GM12878 (cell line): Measurements from ENCODE around the gene C9. TPM values are rescaled to one million over a fixed set of nuclear protein-coding genes. Genes with fewer than 3 reads are reported as not detected.

Experiments used
- ATAC-seq: fragments of 200-7000 bp; cut with Tn5 transposase; 3 replicates; pipeline ENCODE4 v1.9.1; 2020; ENCODE audit warnings: mild to moderate bottlenecking, moderate library complexity
- BruUV-seq: library from RNA; stranded (reverse); fragments of 400-500 nt; replicated peaks from 2 replicates; lab custom pipeline; 2021; lab: Mats Ljungman, UMichigan
- CTCF ChIA-PET: fragments of 300-600 bp; sonication (Branson Sonifier 250); formaldehyde crosslinking; extraction: SDS; loops from one replicate; lab custom pipeline; 2021; ENCODE audit warnings: inconsistent platforms; lab: Yijun Ruan, JAX
- POLR2A ChIA-PET: fragments of 350-600 bp; formaldehyde crosslinking; extraction: SDS; loops from one replicate; lab custom pipeline; 2021; ENCODE audit warnings: inconsistent platforms; lab: Charles Lee
- RAD21 ChIA-PET: fragments of 300-600 bp; sonication (Branson Sonifier 250); formaldehyde crosslinking; loops from one replicate; lab custom pipeline; 2023; ENCODE audit warnings: antibody characterized with exemption; ENCODE audit not compliant: unreplicated experiment; lab: Charles Lee
- SMC1A ChIA-PET: fragments of 300-600 bp; sonication (Branson Sonifier 250); formaldehyde crosslinking; loops from one replicate; lab custom pipeline; 2023; ENCODE audit not compliant: unreplicated experiment, uncharacterized antibody; lab: Charles Lee
- DNase-seq: peaks from one replicate; pipeline ENCODE4 v3.0.0-alpha.2; 2011; ENCODE audit warnings: low read depth, low spot score
- FAIRE-seq: peaks from 3 replicates; lab custom pipeline; 2011; peaks lifted over from hg19 to GRCh38; lab: Jason Lieb, UNC
- H2AFZ ChIP-seq: 2 replicates; pipeline ENCODE4 v1.6.0; 2011; ENCODE audit warnings: low read depth, low read length, control low read depth; ENCODE audit not compliant: control insufficient read depth
- H3K27ac ChIP-seq: 2 replicates; pipeline ENCODE4 v1.5.1; 2011; ENCODE audit warnings: control low read depth; ENCODE audit not compliant: control insufficient read depth, insufficient read depth
- H3K27me3 ChIP-seq, 2 experiments: replicated peaks in 1 of 2; 2 replicates each; pipeline versions ENCODE4 v1.6.0 to v1.6.1; 2011; ENCODE audit warnings: low read length in 1 of 2; ENCODE audit not compliant: control insufficient read depth in 2 of 2, insufficient read depth in 2 of 2
- H3K36me3 ChIP-seq, 2 experiments: 2 replicates each; pipeline ENCODE4 v1.5.1; 2011; ENCODE audit warnings: low read length in 1 of 2; ENCODE audit not compliant: control insufficient read depth in 2 of 2, insufficient read depth in 2 of 2
- H3K4me1 ChIP-seq: 2 replicates; pipeline ENCODE4 v1.6.1; 2011; ENCODE audit warnings: mild to moderate bottlenecking, low read length, moderate library complexity, mixed read lengths; ENCODE audit not compliant: control insufficient read depth, insufficient read depth
- H3K4me2 ChIP-seq: 2 replicates; pipeline ENCODE4 v1.6.0; 2011; ENCODE audit warnings: control low read depth; ENCODE audit not compliant: control insufficient read depth, insufficient read depth
- H3K4me3 ChIP-seq: fragments of 200-600 bp; sonication (generic); 2 replicates; pipeline ENCODE4 v1.5.1; 2016
- H3K79me2 ChIP-seq: 2 replicates; pipeline ENCODE4 v1.6.0; 2011; ENCODE audit warnings: low read length; ENCODE audit not compliant: control insufficient read depth, insufficient read depth
- H3K9ac ChIP-seq: 2 replicates; pipeline ENCODE4 v1.8.0; 2011; ENCODE audit warnings: low read length, control low read depth, mixed read lengths; ENCODE audit not compliant: control insufficient read depth, insufficient read depth
- H3K9me3 ChIP-seq: replicated peaks from 3 replicates; pipeline ENCODE4 v1.5.1; 2011; ENCODE audit warnings: mild to moderate bottlenecking, low read length; ENCODE audit not compliant: control insufficient read depth, insufficient read depth
- H4K20me1 ChIP-seq: 2 replicates; pipeline ENCODE4 v1.6.0; 2011; ENCODE audit not compliant: control insufficient read depth, insufficient read depth
- CBX5 ChIP-seq: sonication (generic); IDR thresholded peaks from 2 replicates; pipeline ENCODE4 v1.6.1; 2016; ENCODE audit warnings: low read depth, moderate library complexity, mild to moderate bottlenecking, inconsistent platforms
- ELK1 ChIP-seq: IDR thresholded peaks from 2 replicates; pipeline ENCODE4 v1.6.1; 2012; ENCODE audit warnings: low read depth, low read length, improper control_type of control experiment
- HCFC1 ChIP-seq: fragments of 150-350 bp; IDR thresholded peaks from 2 replicates; pipeline ENCODE4 v1.6.1; 2014; ENCODE audit warnings: low read length
- HDAC2 ChIP-seq: fragments of 200-600 bp; sonication (generic); IDR thresholded peaks from 2 replicates; pipeline ENCODE4 v1.6.1; 2017
- HDAC6 ChIP-seq: fragments of 200-600 bp; sonication (generic); IDR thresholded peaks from one replicate; pipeline ENCODE4 v1.8.0; 2017; ENCODE audit warnings: antibody characterized with exemption; ENCODE audit not compliant: unreplicated experiment
- KDM1A ChIP-seq: fragments of 200-600 bp; sonication (generic); IDR thresholded peaks from 2 replicates; pipeline ENCODE4 v1.6.1; 2016; ENCODE audit warnings: borderline replicate concordance
- MTA3 ChIP-seq: IDR thresholded peaks from 2 replicates; pipeline ENCODE4 v1.6.1; 2012; ENCODE audit warnings: low read length, inconsistent platforms, borderline replicate concordance
- MXI1 ChIP-seq: fragments of 150-350 bp; IDR thresholded peaks from 2 replicates; pipeline ENCODE4 v1.6.1; 2011; ENCODE audit warnings: low read depth, mild to moderate bottlenecking, inconsistent platforms, low read length, improper control_type of control experiment
- MYB ChIP-seq: fragments of 150-350 bp; IDR thresholded peaks from 2 replicates; pipeline ENCODE4 v1.6.1; 2014; ENCODE audit warnings: mild to moderate bottlenecking, low read depth, low read length, borderline replicate concordance
- SIX5 ChIP-seq: IDR thresholded peaks from 2 replicates; pipeline ENCODE4 v1.6.1; 2011; ENCODE audit warnings: mild to moderate bottlenecking, low read depth, low read length, moderate library complexity; ENCODE audit not compliant: severe bottlenecking
- SMAD1 ChIP-seq: fragments of 450-650 bp; IDR thresholded peaks from 2 replicates; pipeline ENCODE4 v1.6.1; 2018; ENCODE audit warnings: mild to moderate bottlenecking, low read depth; ENCODE audit not compliant: partially characterized antibody
- SREBF2 ChIP-seq: IDR thresholded peaks from 2 replicates; pipeline ENCODE4 v1.6.1; 2012; ENCODE audit warnings: mild to moderate bottlenecking, low read length
- TCF7 ChIP-seq: IDR thresholded peaks from 2 replicates; pipeline ENCODE4 v1.6.1; 2014; ENCODE audit warnings: antibody characterized with exemption, borderline replicate concordance
- WRNIP1 ChIP-seq: IDR thresholded peaks from 2 replicates; pipeline ENCODE4 v1.6.1; 2011; ENCODE audit warnings: low read depth, low read length, improper control_type of control experiment, borderline replicate concordance
- YBX1 ChIP-seq: fragments of 450-650 bp; IDR thresholded peaks from 2 replicates; pipeline ENCODE4 v1.6.1; 2016; ENCODE audit warnings: antibody characterized with exemption
- ZNF24 ChIP-seq: fragments of 450-650 bp; IDR thresholded peaks from 2 replicates; pipeline ENCODE4 v1.6.1; 2017; ENCODE audit warnings: antibody characterized with exemption, mild to moderate bottlenecking
- WGBS: methylation state at CpG from one replicate; pipeline ENCODE4 v1.1.6; 2016; ENCODE audit warnings: low lambda C conversion rate; ENCODE audit not compliant: insufficient replicate concordance, insufficient coverage; ENCODE audit errors: missing lambda C conversion rate; 5-methylcytosine and 5-hydroxymethylcytosine counted together
- in situ Hi-C: fragments of 300-500 bp; cut with MboI; formaldehyde crosslinking; loops from 9 replicates; pipeline ENCODE4 v1.14.3; 2018; ENCODE audit warnings: mixed read lengths
- intact Hi-C: fragments of 100-400 bp; cut with micrococcal nuclease; formaldehyde crosslinking; loops from one replicate; pipeline ENCODE4 v1.14.2; 2022; ENCODE audit not compliant: unreplicated experiment
- polyA plus RNA-seq, 11 experiments: library from polyadenylated mRNA; depleted of rRNA in 4 of 11; unstranded in 6 of 11; stranded (reverse) in 5 of 11; fragments of >200 nt; fragmentation: Nextera tagmentation in 4 of 11; fragmentation: Illumina TruSeq in 1 of 11; extraction: Ambion mirVana in 4 of 11; extraction: Trizol in 1 of 11; gene quantifications; 1 replicate in 1 of 11; 2 replicates in 10 of 11; pipeline versions ENCODE4 v1.2.1 to v1.2.3, GENCODE V29; 2011 to 2016; ENCODE audit warnings: inconsistent platforms in 2 of 11, missing spikeins in 2 of 11, low read depth in 1 of 11
- total RNA-seq, 4 experiments: library from RNA; depleted of rRNA in 3 of 4; stranded (reverse); fragments of >200 nt in 3 of 4; fragmentation: Illumina TruSeq in 1 of 4; extraction: Trizol in 1 of 4; gene quantifications; 2 replicates each; pipeline versions ENCODE4 v1.2.1 to v1.2.3, GENCODE V29; 2013 to 2021

C9 gene
- total and polyA plus RNA-seq, 10 of the 15 experiments (the other 5 are each of a cell fraction or from before 2014, with no cell fraction given) = 0.54 TPM; not detected in 9

GRCh38 chr5:39349484-39349883 lies 14.8 kb downstream of the C9 start (continued):
- TF ChIP-seq ELK1 (no peak), SIX5 (no peak), SREBF2 (no peak), MXI1 (no peak), YBX1 (no peak), HDAC2 (no peak), KDM1A (no peak)
- TF ChIP-seq, all 136 proteins: peak for 0

- 9% methylated on average over 1 of the region's 1 CpG for WGBS
- Histone ChIP-seq H3K27me3 (no peaks in the 10 kb centered on the region), H3K36me3 (no peaks in the 10 kb centered on the region), H3K9ac (no peak overlapping the region), H3K4me1 (no peaks in the 10 kb centered on the region), H3K4me3 (no peak overlapping the region), H3K27ac (no peak overlapping the region), H3K9me3 (no peaks in the 10 kb centered on the region), H3K4me2 (no peak overlapping the region), H3K79me2 (no peaks in the 10 kb centered on the region), H2AFZ (no peak overlapping the region), H4K20me1 (no peaks in the 10 kb centered on the region)
- in situ Hi-C loops = no loop called here
- intact Hi-C loops = no loop called here
- ChIA-PET RAD21 (no interaction called here), SMC1A (no interaction called here), CTCF (no interaction called here), POLR2A (no interaction called here)
- DNase-seq (no peak), ATAC-seq (no peak), FAIRE-seq (no peak)
- no TSS peak for BruUV-seq
- TF ChIP-seq SMAD1 (no peak), CBX5 (no peak), SIX5 (no peak), WRNIP1 (no peak), MTA3 (no peak), TCF7 (no peak), MYB (no peak), HDAC6 (no peak), HCFC1 (no peak), ZNF24 (no peak)
Observed at GRCh38 chr5:39342460-39342859, 21.8 kb downstream of the C9 start.
